Activated naive CD4-positive, alpha-beta T cell treated with anti-CD3 and anti-CD28 coated beads, Interleukin-2, amount 50 U/mL, for 24 hours (primary cell): ENCODE data around the gene TEX14.

Experiments
- H3K27ac Mint-ChIP-seq: one replicate; pipeline ENCODE4 v1.8.0; 2021; ENCODE audit warnings: mild to moderate bottlenecking, mixed read lengths
- H3K27me3 Mint-ChIP-seq: one replicate; pipeline ENCODE4 v1.8.0; 2021; ENCODE audit warnings: mixed read lengths
- H3K36me3 Mint-ChIP-seq: one replicate; pipeline ENCODE4 v1.8.0; 2021; ENCODE audit warnings: mixed read lengths
- H3K4me1 Mint-ChIP-seq: one replicate; pipeline ENCODE4 v1.8.0; 2021; ENCODE audit warnings: mixed read lengths
- H3K4me3 Mint-ChIP-seq: one replicate; pipeline ENCODE4 v1.8.0; 2021; ENCODE audit warnings: mild to moderate bottlenecking, mixed read lengths
- H3K9me3 Mint-ChIP-seq: one replicate; pipeline ENCODE4 v1.8.0; 2021; ENCODE audit warnings: mixed read lengths

TEX14 gene

DNA sequence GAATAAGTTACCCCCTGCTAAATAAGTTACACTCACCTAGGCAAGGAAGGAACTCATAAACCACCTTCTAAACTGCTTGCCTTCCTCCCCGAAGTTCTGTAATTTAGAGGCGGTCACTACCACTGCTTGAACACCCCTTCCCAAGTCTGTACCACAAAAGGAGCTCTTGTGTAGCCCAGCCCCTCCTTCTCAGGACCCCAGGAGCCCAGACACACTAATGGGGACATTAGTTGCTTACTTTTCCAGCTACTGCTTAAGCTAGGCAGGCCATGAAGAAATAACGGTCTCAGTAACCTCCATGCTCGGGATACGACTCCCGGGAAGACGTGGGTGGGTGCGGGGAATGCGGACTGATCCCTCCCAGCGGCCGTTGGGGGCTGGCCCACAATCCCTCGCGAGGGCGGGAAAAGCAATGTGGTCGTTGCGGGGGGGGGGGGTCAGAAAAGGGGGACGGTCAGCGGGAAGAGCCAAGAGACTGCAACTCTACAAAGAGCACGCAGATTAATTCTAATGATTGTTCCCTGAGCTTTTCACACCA lies at the start of gene TEX14:
TEX14 (minus strand) TSS at position 345 of the 538 bp plus-strand sequence. CDS start 40,044 bp downstream, outside the sequence.
- Mint-ChIP-seq H3K4me1 (peaks cover 24% of the 10 kb centered on the region), H3K4me3 (peak within 1 kb of the TSS; percentile 95), H3K27me3 (no peaks in the 10 kb centered on the region), H3K9me3 (no peaks in the 10 kb centered on the region), H3K36me3 (peaks cover 5% of the 10 kb centered on the region), H3K27ac (peak within 1 kb of the TSS; percentile 90)

GRCh38 chr17:58741121-58741625 lies 49.3 kb upstream of the TEX14 start:
- Mint-ChIP-seq H3K4me3 (no peak overlapping the region), H3K27ac (no peak overlapping the region), H3K4me1 (no peaks in the 10 kb centered on the region), H3K36me3 (no peaks in the 10 kb centered on the region), H3K9me3 (no peaks in the 10 kb centered on the region), H3K27me3 (no peaks in the 10 kb centered on the region)

- H3K27me3 Mint-ChIP-seq: no peaks in the 10 kb centered on the region
- no peaks in the 10 kb centered on the region for H3K4me1 Mint-ChIP-seq
- H3K9me3 Mint-ChIP-seq: no peaks in the 10 kb centered on the region
- no peak overlapping the region for H3K27ac Mint-ChIP-seq
- peaks cover 2% of the 10 kb centered on the region for H3K36me3 Mint-ChIP-seq
- H3K4me3 Mint-ChIP-seq: no peak overlapping the region
Observed at GRCh38 chr17:58734811-58735210, 43.0 kb upstream of the TEX14 start.

- Mint-ChIP-seq H3K4me3 (no peak overlapping the region), H3K9me3 (no peaks in the 10 kb centered on the region), H3K27me3 (no peaks in the 10 kb centered on the region), H3K4me1 (no peaks in the 10 kb centered on the region), H3K27ac (no peak overlapping the region), H3K36me3 (peaks cover 2% of the 10 kb centered on the region)
Observed at GRCh38 chr17:58734040-58734439, 42.2 kb upstream of the TEX14 start.

DNA sequence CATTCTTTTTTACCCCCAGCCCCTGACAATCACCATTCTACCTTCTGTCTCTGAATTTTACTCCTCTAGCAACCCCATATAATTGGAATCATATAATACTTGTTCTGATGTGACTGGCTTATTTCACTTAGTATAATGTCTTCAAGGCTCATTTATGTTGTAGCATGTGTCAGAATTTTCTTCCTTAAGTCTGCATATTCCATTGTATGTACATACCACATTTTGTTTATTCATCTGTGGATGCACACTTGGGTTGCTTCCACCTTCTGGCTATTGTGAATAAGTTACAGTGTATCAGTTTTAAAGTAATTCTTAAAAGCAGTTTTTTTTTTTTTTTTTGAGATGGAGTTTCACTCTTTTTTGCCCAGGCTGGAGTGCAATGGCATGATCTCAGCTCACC lies 39.1 kb upstream of the TEX14 start:
- no peak overlapping the region for H3K27ac Mint-ChIP-seq
- no peaks in the 10 kb centered on the region for H3K9me3 Mint-ChIP-seq

GRCh38 chr17:58728798-58729197 lies 37.0 kb upstream of the TEX14 start:
- H3K9me3 Mint-ChIP-seq: no peaks in the 10 kb centered on the region
- H3K4me3 Mint-ChIP-seq: no peak overlapping the region
- H3K4me1 Mint-ChIP-seq: no peaks in the 10 kb centered on the region
- peaks cover 2% of the 10 kb centered on the region for H3K36me3 Mint-ChIP-seq
- H3K27me3 Mint-ChIP-seq: no peaks in the 10 kb centered on the region
- H3K27ac Mint-ChIP-seq: no peak overlapping the region

More for the DNA sequence above, 39.1 kb upstream of the TEX14 start:
- H3K27me3 Mint-ChIP-seq: no peaks in the 10 kb centered on the region
- no peaks in the 10 kb centered on the region for H3K4me1 Mint-ChIP-seq
- no peak overlapping the region for H3K4me3 Mint-ChIP-seq
- peaks cover 2% of the 10 kb centered on the region for H3K36me3 Mint-ChIP-seq

DNA sequence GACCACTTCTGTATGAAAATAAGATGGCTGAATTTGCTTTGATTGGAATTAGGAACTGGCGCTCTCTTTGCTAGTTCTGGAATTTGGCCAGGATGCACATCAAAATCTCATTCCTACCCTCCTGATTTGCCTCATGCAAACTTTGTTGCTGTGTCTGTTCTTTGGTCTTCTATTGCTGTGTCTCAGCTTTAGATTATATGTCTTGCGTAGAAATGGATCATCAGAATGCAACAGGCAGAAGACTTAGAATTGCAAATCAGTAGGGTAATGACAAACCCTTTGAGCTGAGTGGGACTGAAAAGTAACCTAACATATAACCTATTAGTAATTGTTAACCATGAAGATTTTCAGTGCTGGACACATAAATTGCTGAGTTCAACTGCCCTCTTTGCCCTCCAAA lies 30.9 kb upstream of the TEX14 start:
- H3K36me3 Mint-ChIP-seq: peaks cover 5% of the 10 kb centered on the region

DNA sequence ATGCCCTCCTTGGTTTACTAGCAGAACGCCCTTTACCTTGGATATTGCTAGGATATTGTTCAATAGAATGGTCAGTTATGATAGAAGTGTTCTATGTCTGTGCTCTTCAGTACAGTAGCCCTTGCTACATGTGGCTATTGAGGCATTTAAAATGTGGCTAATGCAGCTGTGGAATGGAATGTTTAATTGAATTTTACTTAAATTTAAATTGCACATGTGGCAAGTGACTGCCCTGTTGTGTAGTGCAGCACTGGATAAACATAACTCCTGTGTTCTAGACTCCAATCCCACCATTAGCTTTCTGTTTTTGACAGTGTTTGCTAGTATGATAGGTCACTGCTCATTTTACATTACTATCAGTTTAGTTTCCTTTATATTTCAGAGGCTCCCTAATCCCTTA lies 30.4 kb upstream of the TEX14 start:
- H3K9me3 Mint-ChIP-seq: no peaks in the 10 kb centered on the region
- H3K36me3 Mint-ChIP-seq: peaks cover 5% of the 10 kb centered on the region

More for the DNA sequence above, 30.9 kb upstream of the TEX14 start:
- H3K27me3 Mint-ChIP-seq: no peaks in the 10 kb centered on the region
- no peaks in the 10 kb centered on the region for H3K9me3 Mint-ChIP-seq
- no peaks in the 10 kb centered on the region for H3K4me1 Mint-ChIP-seq
- no peak overlapping the region for H3K27ac Mint-ChIP-seq
- no peak overlapping the region for H3K4me3 Mint-ChIP-seq

GRCh38 chr17:58710948-58711552 lies 19.2 kb upstream of the TEX14 start:
- H3K36me3 Mint-ChIP-seq: peaks cover 10% of the 10 kb centered on the region
- no peak overlapping the region for H3K27ac Mint-ChIP-seq
- H3K4me3 Mint-ChIP-seq: no peak overlapping the region
- H3K27me3 Mint-ChIP-seq: no peaks in the 10 kb centered on the region
- no peaks in the 10 kb centered on the region for H3K9me3 Mint-ChIP-seq
- peaks cover 4% of the 10 kb centered on the region for H3K4me1 Mint-ChIP-seq

More for the DNA sequence above, 30.4 kb upstream of the TEX14 start:
- Mint-ChIP-seq H3K27me3 (no peaks in the 10 kb centered on the region), H3K4me3 (no peak overlapping the region), H3K27ac (no peak overlapping the region), H3K4me1 (no peaks in the 10 kb centered on the region)

DNA sequence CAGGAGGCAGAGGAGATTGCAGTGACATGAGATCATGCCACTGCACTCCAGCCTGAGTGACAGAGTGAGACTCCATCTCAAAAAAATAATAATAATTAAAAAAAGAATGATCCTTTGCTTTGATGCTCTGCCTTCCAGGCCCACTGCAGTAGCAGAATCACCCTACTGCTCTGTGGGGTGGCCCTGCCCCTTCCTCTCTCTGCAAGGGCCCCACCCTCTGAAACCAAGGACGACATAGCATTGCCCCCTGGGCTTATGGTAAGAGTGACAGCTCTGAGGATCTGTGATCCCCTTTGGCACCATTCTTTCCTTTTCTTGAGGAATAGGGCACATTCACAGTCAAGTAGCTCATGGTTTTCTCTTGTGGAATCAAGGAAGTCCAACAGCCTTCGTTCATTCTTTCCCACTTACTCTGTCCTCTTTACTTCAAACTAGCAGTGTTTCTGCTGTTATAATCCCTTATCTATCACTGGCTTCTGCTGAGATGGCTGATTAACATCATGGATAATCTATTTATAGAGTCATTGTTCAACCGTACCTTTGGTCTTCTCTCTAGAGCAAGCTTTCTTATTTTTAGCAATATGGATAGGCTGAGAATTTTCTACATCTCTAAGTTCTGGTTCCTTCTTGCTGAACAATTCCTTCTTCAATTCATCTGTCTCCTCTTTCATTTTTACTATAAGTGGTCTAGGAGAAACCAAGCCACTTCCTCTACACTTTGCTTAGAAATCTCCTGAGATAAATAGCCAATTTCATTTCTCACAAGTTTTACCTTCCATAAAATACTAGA lies 14.7 kb upstream of the TEX14 start:
- H3K4me1 Mint-ChIP-seq: peaks cover 4% of the 10 kb centered on the region
- H3K27ac Mint-ChIP-seq: no peak overlapping the region
- H3K27me3 Mint-ChIP-seq: no peaks in the 10 kb centered on the region
- H3K36me3 Mint-ChIP-seq: peaks cover 9% of the 10 kb centered on the region
- no peak overlapping the region for H3K4me3 Mint-ChIP-seq
- no peaks in the 10 kb centered on the region for H3K9me3 Mint-ChIP-seq

DNA sequence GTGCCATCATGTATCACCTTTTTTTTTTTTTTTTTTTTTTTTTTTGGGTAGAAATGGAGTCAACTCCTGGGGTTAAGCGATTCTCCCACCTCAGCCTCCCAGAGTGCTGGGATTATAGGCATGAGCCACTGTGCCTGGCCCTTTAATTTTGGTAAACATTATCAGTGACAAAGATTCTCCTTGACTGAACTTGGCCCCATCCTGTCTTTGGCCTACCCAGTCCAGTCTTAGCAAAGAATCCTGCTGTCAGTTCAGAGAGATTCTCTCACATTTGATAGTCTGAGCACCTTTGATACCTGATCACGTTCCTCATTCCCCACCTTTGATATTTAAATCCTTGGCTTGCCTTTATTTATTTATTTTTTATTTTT lies 12.1 kb upstream of the TEX14 start:
- Mint-ChIP-seq H3K4me1 (no peaks in the 10 kb centered on the region), H3K27ac (no peak overlapping the region), H3K4me3 (no peak overlapping the region), H3K36me3 (peaks cover 2% of the 10 kb centered on the region), H3K27me3 (no peaks in the 10 kb centered on the region), H3K9me3 (no peaks in the 10 kb centered on the region)

DNA sequence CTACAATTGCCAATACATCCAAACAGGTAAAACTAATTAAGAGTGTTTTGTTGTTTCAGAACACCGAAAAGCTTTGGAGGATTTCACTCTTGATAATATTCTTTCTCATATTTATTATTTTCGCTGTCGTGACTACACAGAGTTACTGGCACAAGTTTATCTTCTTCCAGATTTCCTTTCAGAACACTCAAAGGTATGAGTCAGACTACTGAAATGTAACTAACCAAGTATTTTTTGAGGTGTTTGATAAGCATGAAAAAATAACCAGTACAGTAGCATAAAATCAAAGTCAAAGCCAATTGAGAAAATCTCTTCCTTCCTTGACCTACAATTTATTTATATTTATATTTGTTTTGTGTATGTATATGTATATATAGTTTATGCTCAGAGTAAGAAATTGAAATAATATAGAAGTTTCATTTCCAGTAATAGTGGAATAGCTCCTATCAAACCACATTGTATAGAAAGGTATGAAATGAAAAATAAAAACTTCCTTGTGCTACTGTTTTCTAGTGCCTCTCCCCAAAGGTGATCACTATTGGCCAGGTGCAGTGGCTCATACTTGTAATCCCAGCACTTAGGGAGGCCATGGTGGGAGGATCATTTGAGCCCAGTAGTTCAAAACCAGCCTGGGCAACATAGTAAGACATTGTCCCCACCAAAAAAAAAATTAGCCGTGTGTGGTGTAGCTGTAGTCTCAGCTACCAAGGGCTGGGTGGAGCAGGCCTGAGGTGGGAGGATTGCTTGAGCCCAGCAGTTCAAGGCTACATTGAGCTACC lies 11.5 kb upstream of the TEX14 start:
- Mint-ChIP-seq H3K36me3 (peaks cover 2% of the 10 kb centered on the region), H3K27me3 (no peaks in the 10 kb centered on the region), H3K27ac (no peak overlapping the region), H3K9me3 (no peaks in the 10 kb centered on the region), H3K4me3 (no peak overlapping the region), H3K4me1 (no peaks in the 10 kb centered on the region)

GRCh38 chr17:58702708-58703107 lies 10.9 kb upstream of the TEX14 start:
- Mint-ChIP-seq H3K27me3 (no peaks in the 10 kb centered on the region), H3K27ac (no peak overlapping the region), H3K9me3 (no peaks in the 10 kb centered on the region), H3K4me1 (no peaks in the 10 kb centered on the region), H3K36me3 (peaks cover 2% of the 10 kb centered on the region), H3K4me3 (no peak overlapping the region)

DNA sequence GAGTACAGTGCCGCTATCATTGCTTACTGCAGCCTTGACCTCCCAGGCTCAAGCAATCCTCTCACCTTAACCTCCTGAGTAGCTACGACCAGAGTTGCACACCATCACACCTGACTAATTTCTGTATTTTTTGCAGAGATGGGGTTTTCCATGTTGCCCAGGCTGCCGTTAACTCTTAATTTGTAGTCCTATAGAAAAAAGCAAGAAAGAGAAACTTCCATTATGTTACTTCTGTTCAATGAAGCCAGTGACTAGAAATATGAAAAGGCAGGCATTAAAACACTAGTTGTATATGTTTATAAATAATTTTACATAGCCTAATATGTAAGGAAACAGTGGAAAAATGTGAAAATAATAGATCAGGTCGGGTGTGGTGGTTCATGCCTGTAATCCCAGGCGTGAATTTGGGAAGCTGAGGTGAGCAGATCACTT lies 10.2 kb upstream of the TEX14 start:
- H3K4me3 Mint-ChIP-seq: no peak overlapping the region
- no peak overlapping the region for H3K27ac Mint-ChIP-seq
- H3K27me3 Mint-ChIP-seq: no peaks in the 10 kb centered on the region
- peaks cover 2% of the 10 kb centered on the region for H3K36me3 Mint-ChIP-seq
- no peaks in the 10 kb centered on the region for H3K9me3 Mint-ChIP-seq
- H3K4me1 Mint-ChIP-seq: no peaks in the 10 kb centered on the region

- H3K27ac Mint-ChIP-seq: no peak overlapping the region
Observed at GRCh38 chr17:58699771-58700170, 7.9 kb upstream of the TEX14 start.

More at GRCh38 chr17:58699771-58700170, 7.9 kb upstream of the TEX14 start:
- Mint-ChIP-seq H3K4me3 (no peak overlapping the region), H3K4me1 (peaks cover 2% of the 10 kb centered on the region), H3K9me3 (no peaks in the 10 kb centered on the region), H3K36me3 (peaks cover 2% of the 10 kb centered on the region), H3K27me3 (no peaks in the 10 kb centered on the region)
